ENCODE results near the gene HOXA9. TPM values are rescaled to one million over a fixed set of nuclear protein-coding genes. Genes with fewer than 3 reads are reported as not detected.

The HOXA9 gene
- total RNA-seq, 1 experiment from 2014 or later = 91.0 TPM

DNA sequence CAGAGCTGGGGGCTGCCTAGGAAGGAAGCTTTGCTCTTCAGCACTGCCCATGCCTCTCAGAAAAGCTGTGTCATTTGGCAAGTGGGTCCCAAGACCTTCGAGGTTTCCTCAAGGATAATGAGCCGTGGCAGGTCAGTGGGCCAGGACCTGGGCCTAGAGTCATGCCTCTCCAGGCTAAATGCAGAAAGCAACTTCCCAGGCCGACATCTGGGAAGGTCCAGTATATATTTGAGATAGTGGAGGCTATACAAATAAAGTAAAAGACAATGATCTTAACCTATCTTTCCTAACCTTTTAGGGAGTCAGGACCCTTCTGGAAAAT lies 11.1 kb upstream of the HOXA9 start:
- intact Hi-C loops (cut with micrococcal nuclease) = no loop called here
- H3K79me2 ChIP-seq (ENCODE audit: insufficient read depth, low read length) = peaks cover 34% of the 10 kb centered on the region

More for the DNA sequence above, 11.1 kb upstream of the HOXA9 start:
- H3K9me2 ChIP-seq (ENCODE audit: insufficient read depth) = no peaks in the 10 kb centered on the region
- ChIA-PET POLR2A (interaction anchor here (1.2 kb wide), 1 partner anchor 10 kb away, joined by 4 read pairs; no protein-coding TSS in a partner anchor), CTCF (no interaction called here), RAD21 (ENCODE audit: low non-redundant PET in 1 of 2, low total read pairs in 2 of 2, uncharacterized antibody in 2 of 2, unreplicated experiment in 2 of 2) (no interaction called here)
- H3K27ac ChIP-seq (ENCODE audit: low read depth, low read length) = no peak overlapping the region
- H3K36me3 ChIP-seq (ENCODE audit: control insufficient read depth in 1 of 2, insufficient read depth in 2 of 2, low read length in 2 of 2) = no peaks in the 10 kb centered on the region
- ATAC-seq = no peak
- no peaks in the 10 kb centered on the region for H3K27me3 ChIP-seq (ENCODE audit: insufficient read depth, low read length)
- no peak for DNase-seq (ENCODE audit: low read depth, low spot score)
- no peak overlapping the region for H2AFZ ChIP-seq (ENCODE audit: low read depth, low read length, poor library complexity, severe bottlenecking)
- H3K4me2 ChIP-seq (ENCODE audit: low read length) = no peak overlapping the region
- H4K20me1 ChIP-seq (ENCODE audit: insufficient read depth) = no peaks in the 10 kb centered on the region
- TF ChIP-seq SRF (IDR thresholded peaks at IDR 0.05; ENCODE audit: low read depth) (no peak), ZNF274 (IDR thresholded peaks at IDR 0.05; ENCODE audit: low read depth, low read length) (no peak), SP1 (IDR thresholded peaks at IDR 0.05; ENCODE audit: low read depth) (no peak), RAD21 (IDR thresholded peaks at IDR 0.05; ENCODE audit: low read depth) (no peak), ELF1 (IDR thresholded peaks at IDR 0.05; ENCODE audit: borderline replicate concordance, low read depth) (no peak), ZFX (IDR thresholded peaks at IDR 0.05) (no peak), EZH2 (IDR thresholded peaks at IDR 0.05) (no peak), FOSL1 (IDR thresholded peaks at IDR 0.05; ENCODE audit: low read depth) (no peak), CBX3 (IDR thresholded peaks at IDR 0.05; ENCODE audit: low read depth) (no peak), TCF7L2 (IDR thresholded peaks at IDR 0.05; ENCODE audit: borderline replicate concordance, extremely low read depth, insufficient read depth, insufficient read length) (no peak), JUND (IDR thresholded peaks at IDR 0.05) (no peak), POLR2AphosphoS5 (IDR thresholded peaks at IDR 0.05; ENCODE audit: low read depth, low read length) (no peak), EGR1 (IDR thresholded peaks at IDR 0.05; ENCODE audit: low read depth) (no peak)
- TF ChIP-seq, protein P1, sequence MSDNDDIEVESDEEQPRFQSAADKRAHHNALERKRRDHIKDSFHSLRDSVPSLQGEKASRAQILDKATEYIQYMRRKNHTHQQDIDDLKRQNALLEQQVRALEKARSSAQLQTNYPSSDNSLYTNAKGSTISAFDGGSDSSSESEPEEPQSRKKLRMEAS (IDR thresholded peaks at IDR 0.05) = no peak
- TF ChIP-seq, protein P2, sequence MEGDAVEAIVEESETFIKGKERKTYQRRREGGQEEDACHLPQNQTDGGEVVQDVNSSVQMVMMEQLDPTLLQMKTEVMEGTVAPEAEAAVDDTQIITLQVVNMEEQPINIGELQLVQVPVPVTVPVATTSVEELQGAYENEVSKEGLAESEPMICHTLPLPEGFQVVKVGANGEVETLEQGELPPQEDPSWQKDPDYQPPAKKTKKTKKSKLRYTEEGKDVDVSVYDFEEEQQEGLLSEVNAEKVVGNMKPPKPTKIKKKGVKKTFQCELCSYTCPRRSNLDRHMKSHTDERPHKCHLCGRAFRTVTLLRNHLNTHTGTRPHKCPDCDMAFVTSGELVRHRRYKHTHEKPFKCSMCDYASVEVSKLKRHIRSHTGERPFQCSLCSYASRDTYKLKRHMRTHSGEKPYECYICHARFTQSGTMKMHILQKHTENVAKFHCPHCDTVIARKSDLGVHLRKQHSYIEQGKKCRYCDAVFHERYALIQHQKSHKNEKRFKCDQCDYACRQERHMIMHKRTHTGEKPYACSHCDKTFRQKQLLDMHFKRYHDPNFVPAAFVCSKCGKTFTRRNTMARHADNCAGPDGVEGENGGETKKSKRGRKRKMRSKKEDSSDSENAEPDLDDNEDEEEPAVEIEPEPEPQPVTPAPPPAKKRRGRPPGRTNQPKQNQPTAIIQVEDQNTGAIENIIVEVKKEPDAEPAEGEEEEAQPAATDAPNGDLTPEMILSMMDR (IDR thresholded peaks at IDR 0.05 in 2 of 3, conservative IDR thresholded peaks at IDR 0.05 in 1 of 3; ENCODE audit: borderline replicate concordance in 1 of 3, insufficient read depth in 1 of 3, low read depth in 2 of 3, low read length in 2 of 3) = no peak
- TF ChIP-seq, protein P3, sequence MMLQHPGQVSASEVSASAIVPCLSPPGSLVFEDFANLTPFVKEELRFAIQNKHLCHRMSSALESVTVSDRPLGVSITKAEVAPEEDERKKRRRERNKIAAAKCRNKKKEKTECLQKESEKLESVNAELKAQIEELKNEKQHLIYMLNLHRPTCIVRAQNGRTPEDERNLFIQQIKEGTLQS (IDR thresholded peaks at IDR 0.05) = no peak
- no peaks in the 10 kb centered on the region for H3K9me3 ChIP-seq (ENCODE audit: control insufficient read depth in 1 of 2, insufficient read depth in 1 of 2, low read depth in 1 of 2, low read length in 2 of 2)
- H3K4me1 ChIP-seq (ENCODE audit: control insufficient read depth in 1 of 2, insufficient read depth in 2 of 2, low read length in 2 of 2) = peaks cover 33 to 53% of the 10 kb centered on the region in 2 experiments
- H3K9ac ChIP-seq (ENCODE audit: low read length) = no peak overlapping the region
- no peak overlapping the region for H3K4me3 ChIP-seq (replicated peaks in 1 of 2; ENCODE audit: low read depth in 1 of 2, low read length in 2 of 2)
- no TSS peak for BruUV-seq (replicated peaks)
